Tibial nerve (tissue), 3 donors: ENCODE measurements around the gene SUV39H2.

Source experiments
- CTCF ChIP-seq, 5 experiments: fragments of 200-600 bp in 3 of 5; fragments of 450-650 bp in 2 of 5; sonication (generic) in 3 of 5; IDR thresholded peaks; one replicate each; pipeline ENCODE4 v1.5.1; 2016 to 2019; ENCODE audit warnings: antibody characterized with exemption in 5 of 5, mild to moderate bottlenecking in 3 of 5, moderate library complexity in 2 of 5
- POLR2A ChIP-seq, 2 donors: fragments of 450-650 bp; IDR thresholded peaks; one replicate each; pipeline ENCODE4 v1.6.1; 2017; ENCODE audit warnings: antibody characterized with exemption in 2 of 2, mild to moderate bottlenecking in 2 of 2, moderate library complexity in 2 of 2

GRCh38 chr10:14891151-14891550 lies 12.5 kb downstream of the SUV39H2 start:
- TF ChIP-seq CTCF (IDR thresholded peaks at IDR 0.05) (no peak), POLR2A (IDR thresholded peaks at IDR 0.05) (no peak)
